HG03025 (cell line): ENCODE measurements around the gene EXOC2.
"Not testable (repeated sequence)": the region's sequence is repeated elsewhere in the genome, so short reads cannot be mapped to it uniquely, and the experiment has no call there.

ENCODE experiments used
- ATAC-seq: cut with Tn5 transposase; IDR thresholded peaks from one replicate; pipeline ENCODE4 v1.9.1; 2021; ENCODE audit warnings: mild to moderate bottlenecking, moderate library complexity; ENCODE audit not compliant: unreplicated experiment, low FRiP score

EXOC2 gene

GRCh38 chr6:683742-684440, 9.0 kb downstream of the EXOC2 start:
- ATAC-seq, result no peak

GRCh38 chr6:680666-681340, 12.1 kb downstream of the EXOC2 start:
- no peak for ATAC-seq

- no peak for ATAC-seq
Observed at GRCh38 chr6:680251-680650, 12.7 kb downstream of the EXOC2 start.

GRCh38 chr6:679282-679681, 13.7 kb downstream of the EXOC2 start:
- ATAC-seq, result no peak

- no peak for ATAC-seq
Observed at GRCh38 chr6:678520-678919, 14.4 kb downstream of the EXOC2 start.

GRCh38 chr6:677919-678318, 15.0 kb downstream of the EXOC2 start:
- ATAC-seq, result no peak

- ATAC-seq, result no peak
Observed at GRCh38 chr6:674956-675355, 18.0 kb downstream of the EXOC2 start.

GRCh38 chr6:674406-674805, 18.5 kb downstream of the EXOC2 start:
- ATAC-seq, result no peak

- no peak for ATAC-seq
Observed at GRCh38 chr6:667253-667927, 25.5 kb downstream of the EXOC2 start.

- ATAC-seq, result no peak
Observed at GRCh38 chr6:665403-666267, 27.3 kb downstream of the EXOC2 start.

- not testable (repeated sequence) for ATAC-seq
Observed at GRCh38 chr6:663788-664187, 29.2 kb downstream of the EXOC2 start.

GRCh38 chr6:659716-660581, 33.0 kb downstream of the EXOC2 start:
- no peak for ATAC-seq

- no peak for ATAC-seq
Observed at GRCh38 chr6:658244-658643, 34.7 kb downstream of the EXOC2 start.

GRCh38 chr6:657743-658142, 35.2 kb downstream of the EXOC2 start:
- no peak for ATAC-seq

GRCh38 chr6:656460-657252, 36.3 kb downstream of the EXOC2 start, which contains the start of gene HUS1B:
Gene HUS1B, minus strand, starts transcription at chr6:657100. Its CDS starts 156 bp downstream, at chr6:656944.
- ATAC-seq, result no peak

GRCh38 chr6:654136-654535, 38.8 kb downstream of the EXOC2 start:
- no peak for ATAC-seq

GRCh38 chr6:652865-653264, 40.1 kb downstream of the EXOC2 start:
- no peak for ATAC-seq

GRCh38 chr6:650098-650497, 42.8 kb downstream of the EXOC2 start:
- ATAC-seq, result no peak

- ATAC-seq, result no peak
Observed at GRCh38 chr6:642805-643204, 50.1 kb downstream of the EXOC2 start.
